Sigmoid colon (tissue), 4 donors: ENCODE data around the gene HDDC3.

Source experiments
- EP300 ChIP-seq, 4 donors: sonication (generic); formaldehyde crosslinking; IDR thresholded peaks; one replicate each; pipeline ENCODE4 v1.6.1; 2017; ENCODE audit warnings: antibody characterized with exemption in 4 of 4
- POLR2A ChIP-seq, 2 donors: fragments of 450-650 bp; IDR thresholded peaks; one replicate each; pipeline ENCODE4 v1.6.1; 2016; ENCODE audit warnings: antibody characterized with exemption in 2 of 2, mild to moderate bottlenecking in 2 of 2, moderate library complexity in 2 of 2
- POLR2AphosphoS5 ChIP-seq, 4 donors: sonication (generic); formaldehyde crosslinking; IDR thresholded peaks; one replicate each; pipeline ENCODE4 v1.6.1; 2017; ENCODE audit warnings: antibody characterized with exemption in 4 of 4
- TF ChIP-seq, protein P1 (sequence below), 4 experiments: fragments of 450-650 bp in 3 of 4; fragments of 200-600 bp in 1 of 4; IDR thresholded peaks; one replicate each; pipeline ENCODE4 v1.5.1; 2016 to 2019; ENCODE audit warnings: antibody characterized with exemption in 4 of 4, mild to moderate bottlenecking in 3 of 4, moderate library complexity in 2 of 4

DNA sequence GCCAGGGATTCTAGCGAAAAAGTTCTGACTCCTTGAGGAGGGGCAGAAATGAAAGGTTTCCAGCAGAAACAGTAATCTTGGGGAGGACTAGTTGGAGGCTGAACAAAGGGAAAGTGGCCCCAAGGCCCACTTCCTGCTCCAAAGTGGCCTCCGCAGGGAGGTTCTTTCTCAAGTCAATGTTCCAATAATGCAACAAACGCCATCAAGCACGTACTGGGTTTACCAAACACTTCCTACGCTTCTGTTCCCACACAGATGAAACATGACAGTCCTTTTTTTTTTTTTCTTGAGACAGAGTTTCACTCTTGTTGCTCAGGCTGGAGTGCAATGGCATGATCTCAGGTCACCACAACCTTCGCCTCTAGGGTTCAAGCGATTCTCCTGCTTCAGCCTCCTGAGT is 12.7 kb upstream of the HDDC3 start:
- TF ChIP-seq POLR2A (IDR thresholded peaks at IDR 0.05): no peak
- TF ChIP-seq, protein P1, sequence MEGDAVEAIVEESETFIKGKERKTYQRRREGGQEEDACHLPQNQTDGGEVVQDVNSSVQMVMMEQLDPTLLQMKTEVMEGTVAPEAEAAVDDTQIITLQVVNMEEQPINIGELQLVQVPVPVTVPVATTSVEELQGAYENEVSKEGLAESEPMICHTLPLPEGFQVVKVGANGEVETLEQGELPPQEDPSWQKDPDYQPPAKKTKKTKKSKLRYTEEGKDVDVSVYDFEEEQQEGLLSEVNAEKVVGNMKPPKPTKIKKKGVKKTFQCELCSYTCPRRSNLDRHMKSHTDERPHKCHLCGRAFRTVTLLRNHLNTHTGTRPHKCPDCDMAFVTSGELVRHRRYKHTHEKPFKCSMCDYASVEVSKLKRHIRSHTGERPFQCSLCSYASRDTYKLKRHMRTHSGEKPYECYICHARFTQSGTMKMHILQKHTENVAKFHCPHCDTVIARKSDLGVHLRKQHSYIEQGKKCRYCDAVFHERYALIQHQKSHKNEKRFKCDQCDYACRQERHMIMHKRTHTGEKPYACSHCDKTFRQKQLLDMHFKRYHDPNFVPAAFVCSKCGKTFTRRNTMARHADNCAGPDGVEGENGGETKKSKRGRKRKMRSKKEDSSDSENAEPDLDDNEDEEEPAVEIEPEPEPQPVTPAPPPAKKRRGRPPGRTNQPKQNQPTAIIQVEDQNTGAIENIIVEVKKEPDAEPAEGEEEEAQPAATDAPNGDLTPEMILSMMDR (IDR thresholded peaks at IDR 0.05): no peak
- no peak for TF ChIP-seq POLR2AphosphoS5 (IDR thresholded peaks at IDR 0.05)
- TF ChIP-seq EP300 (IDR thresholded peaks at IDR 0.05): no peak
